HG03520 (cell line): ENCODE data around the gene LRG1.

Experiments used
- ATAC-seq: cut with Tn5 transposase; IDR thresholded peaks from one replicate; pipeline ENCODE4 v1.9.1; 2021; ENCODE audit warnings: mild to moderate bottlenecking, moderate library complexity; ENCODE audit not compliant: unreplicated experiment

LRG1 gene

GRCh38 chr19:4539693-4540581 is at the start of gene LRG1:
TSS of gene LRG1 (minus strand) at chr19:4540036. CDS start at chr19:4540013, 23 bp downstream.
- no peak for ATAC-seq

DNA sequence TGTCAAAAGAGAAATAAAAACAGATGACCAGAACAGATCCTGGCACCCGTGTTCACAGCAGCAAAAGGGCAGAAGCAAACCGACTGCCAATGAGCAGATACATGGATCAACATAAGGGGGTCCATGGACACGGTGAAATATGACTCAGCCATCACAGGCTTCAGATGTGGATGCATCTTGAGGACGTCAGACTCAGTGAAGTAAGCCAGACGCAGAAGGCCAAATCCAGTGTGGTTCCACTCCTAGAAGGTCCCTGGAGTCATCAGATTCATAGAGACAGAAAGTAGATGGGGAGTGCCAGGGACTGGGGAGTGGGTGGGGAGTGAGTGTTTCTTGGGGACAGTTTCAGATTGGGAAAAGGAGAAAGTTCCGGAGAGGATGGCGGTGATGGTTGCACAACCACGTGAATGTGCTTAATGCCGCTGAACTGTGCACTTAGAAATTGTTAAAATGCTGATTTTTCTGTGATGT is 48.5 kb upstream of the LRG1 start:
- no peak for ATAC-seq

GRCh38 chr19:4587527-4587926 is 47.7 kb upstream of the LRG1 start:
- no peak for ATAC-seq

DNA sequence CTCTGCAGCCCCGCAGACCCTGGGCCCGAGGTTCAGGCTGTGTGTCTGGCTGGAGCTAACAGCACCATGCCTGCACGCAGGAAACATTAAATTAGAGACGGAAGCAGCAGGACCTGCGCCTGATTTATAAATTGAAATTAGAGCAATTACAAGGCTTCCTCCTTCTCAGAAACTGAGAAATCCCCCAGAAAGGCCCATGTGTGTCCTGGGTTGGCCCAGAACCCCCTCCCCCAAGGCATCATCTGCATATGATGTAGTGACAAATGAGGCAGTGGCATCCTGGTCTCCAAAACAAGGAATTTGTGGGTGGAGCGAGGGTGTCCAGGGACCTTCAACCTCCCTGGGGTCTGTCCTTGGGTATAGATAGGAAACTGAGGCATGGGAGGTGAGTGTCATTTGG is 46.9 kb upstream of the LRG1 start:
- ATAC-seq: no peak

DNA sequence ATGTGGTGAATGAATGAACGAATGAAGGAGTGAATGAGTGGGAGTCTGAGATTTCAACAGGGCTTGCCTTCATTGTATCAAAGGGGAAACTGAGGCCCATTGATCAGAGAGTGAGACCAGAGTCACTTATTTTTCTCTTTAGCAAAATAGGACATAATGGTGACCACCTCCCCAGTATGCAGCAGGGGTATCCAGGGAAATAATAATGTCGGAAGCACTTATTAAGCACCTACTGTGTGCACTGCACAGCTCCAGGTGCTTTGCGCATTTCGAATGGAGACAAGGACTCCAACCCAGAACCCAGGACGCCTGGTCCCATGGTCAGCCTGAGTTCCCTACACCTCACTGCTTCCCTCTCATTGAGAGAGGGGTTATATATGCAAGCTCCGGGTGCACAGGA is 46.4 kb upstream of the LRG1 start:
- ATAC-seq: no peak

GRCh38 chr19:4585556-4585955 is 45.7 kb upstream of the LRG1 start:
- ATAC-seq: no peak

DNA sequence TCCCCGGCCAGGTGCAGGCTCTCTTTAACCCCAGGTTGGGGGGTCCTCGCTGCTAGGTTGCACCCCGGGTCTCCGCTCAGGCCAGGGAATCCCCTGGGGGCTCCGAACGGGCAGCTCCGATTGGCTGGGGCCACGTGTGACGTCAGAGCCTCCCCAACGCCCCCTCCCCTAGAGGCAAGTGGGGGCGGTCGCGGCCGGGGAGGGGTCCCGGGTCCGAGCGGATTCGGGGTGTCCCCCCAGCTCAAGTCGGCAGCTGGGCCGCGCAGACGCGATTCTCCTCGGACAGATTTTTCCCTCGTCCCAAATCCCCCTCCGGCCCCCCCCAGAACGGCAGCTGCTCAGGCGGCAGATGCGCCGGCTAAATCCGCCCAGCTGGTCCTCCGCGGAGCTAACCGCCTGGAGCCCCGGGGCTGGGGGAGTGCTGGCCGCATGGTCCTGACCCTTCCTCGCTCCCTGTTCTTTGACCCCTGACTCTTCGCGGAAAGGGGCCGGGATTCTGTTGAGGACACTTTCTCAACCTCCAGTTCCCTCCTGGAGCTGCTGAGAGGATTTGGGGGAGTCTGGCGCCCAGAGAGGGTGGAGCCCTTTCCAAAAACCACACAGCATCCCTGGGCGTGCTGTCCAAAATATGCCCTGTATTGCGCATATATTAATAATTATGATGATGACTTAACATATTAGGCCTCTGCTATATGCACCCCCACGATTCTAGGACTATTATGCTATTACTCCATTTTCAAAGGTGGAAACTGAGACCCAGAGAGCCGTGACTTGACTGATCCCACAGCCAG is 45.0 kb upstream of the LRG1 start:
- no peak for ATAC-seq

GRCh38 chr19:4583961-4584669 is 44.3 kb upstream of the LRG1 start:
- no peak for ATAC-seq

GRCh38 chr19:4582980-4583842 is 43.4 kb upstream of the LRG1 start:
- no peak for ATAC-seq

DNA sequence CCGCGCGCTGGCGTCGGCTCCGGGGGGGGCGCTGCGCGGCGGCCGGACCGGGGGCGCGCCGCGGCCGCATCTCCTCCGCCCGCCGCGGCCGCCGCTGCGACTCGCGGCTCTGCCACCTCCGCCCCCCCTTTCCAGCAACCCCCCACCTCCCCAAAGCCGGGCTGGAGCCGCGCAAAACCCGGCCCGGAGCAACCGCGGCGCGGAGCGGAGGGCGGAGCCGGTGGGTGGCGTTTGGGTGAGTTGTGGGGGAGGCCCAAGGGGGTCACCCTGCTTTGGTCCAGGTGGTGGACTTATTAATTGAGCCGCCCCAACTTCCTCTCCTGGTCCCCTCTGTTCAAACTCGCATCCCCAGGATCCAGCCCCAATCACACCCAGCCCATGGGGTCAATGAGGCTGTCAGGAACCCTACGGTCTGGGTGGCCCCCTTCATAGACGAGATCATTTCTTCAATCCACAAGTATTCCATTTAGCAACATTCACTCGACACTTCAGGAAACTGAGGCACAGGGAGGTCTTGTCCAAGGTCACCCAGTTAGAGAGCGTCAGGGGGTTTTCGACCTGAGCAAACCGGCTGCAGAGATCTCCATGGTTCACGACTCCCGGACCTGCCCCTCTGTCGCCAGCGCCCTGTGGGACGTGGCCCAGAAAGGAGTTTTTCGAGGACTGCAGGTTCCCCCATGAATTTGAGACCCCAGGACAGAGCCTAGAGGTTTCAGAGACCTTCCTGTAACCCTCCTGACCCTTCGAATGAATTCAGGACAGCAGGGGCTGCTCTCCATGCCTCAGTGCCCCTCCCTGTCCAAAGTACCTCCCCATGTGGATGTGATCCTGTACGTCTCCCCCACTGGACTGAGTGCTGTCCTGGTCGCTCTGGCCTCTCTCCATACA is 42.1 kb upstream of the LRG1 start:
- ATAC-seq: no peak

DNA sequence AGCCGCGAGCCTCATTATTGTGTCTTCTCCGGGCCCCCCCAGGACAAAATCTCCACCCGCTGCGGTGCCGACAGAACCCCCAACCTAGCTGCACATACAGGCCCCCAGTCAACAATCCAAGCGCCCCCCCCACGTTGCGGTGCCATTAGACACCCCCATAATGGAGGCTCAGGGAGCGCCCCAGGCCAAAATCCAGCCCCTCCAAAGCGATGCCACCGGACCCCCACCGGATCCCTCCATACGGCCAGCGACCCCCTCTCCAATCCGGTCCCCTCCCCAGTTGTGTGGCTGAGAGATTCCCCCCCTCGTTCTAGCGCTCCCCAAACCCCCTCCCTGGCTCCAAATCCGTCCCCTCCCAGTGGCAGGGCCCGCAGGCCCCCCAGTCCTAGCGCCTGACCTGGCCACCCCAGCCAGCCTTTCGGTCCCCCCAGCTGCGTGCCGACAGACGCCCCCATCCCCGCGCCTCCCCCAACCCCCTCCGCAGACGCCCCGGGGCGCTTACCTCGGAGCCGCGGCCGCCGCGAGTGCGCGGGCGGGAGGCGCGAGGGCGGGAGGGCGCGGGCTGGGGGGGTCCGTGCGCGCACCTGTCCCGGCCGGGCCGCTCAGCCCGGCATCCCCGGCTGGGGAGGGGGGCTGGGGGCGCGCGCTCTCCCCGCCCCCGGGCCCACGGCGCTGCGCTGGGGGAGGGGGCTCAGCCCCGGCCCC is 41.3 kb upstream of the LRG1 start:
- ATAC-seq: no peak

DNA sequence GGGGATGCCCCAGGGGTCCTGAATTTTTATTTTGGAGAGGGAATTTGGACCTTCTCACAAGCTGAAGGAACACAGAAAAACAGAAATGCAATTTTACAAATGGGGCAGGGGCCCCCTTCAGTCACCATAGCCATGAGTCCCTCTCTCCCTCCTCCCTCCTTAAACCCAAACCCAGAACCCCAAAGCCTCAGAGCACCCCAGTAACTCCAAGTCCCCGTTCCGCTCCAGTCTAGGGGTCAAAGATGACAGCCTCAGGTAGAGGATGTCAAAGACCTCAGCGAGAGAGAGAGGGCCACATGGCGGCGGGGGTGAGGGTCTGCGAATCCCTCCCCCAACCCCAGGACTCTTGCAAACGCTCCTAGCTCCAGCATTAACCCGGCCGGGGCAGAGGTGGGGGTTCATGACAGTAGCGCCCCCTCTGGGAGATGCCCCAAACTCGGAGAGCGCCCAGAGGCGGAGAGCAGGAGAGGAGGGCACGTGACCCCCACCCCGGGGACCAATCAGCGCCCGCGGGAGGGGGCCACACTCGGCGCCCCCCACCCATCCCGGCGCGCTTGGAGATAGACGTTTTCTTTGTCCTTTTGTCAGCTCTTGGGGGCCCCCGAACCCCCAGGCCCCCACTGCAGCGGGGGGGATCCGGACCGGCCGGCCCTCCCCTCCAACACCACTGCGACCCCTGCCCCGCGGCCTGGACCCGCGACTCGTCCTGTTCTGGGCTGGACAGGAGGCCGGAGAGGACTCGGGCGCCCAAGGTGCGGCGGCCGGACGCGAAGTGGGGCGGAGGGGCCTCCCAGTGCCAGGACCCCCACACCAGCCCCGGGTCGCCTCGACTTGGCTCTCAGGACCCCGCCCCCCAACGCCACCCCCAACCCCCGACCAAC is 40.4 kb upstream of the LRG1 start:
- no peak for ATAC-seq

GRCh38 chr19:4579389-4579788 is 39.6 kb upstream of the LRG1 start:
- ATAC-seq: no peak

GRCh38 chr19:4578552-4579248 is 38.9 kb upstream of the LRG1 start:
- no peak for ATAC-seq

DNA sequence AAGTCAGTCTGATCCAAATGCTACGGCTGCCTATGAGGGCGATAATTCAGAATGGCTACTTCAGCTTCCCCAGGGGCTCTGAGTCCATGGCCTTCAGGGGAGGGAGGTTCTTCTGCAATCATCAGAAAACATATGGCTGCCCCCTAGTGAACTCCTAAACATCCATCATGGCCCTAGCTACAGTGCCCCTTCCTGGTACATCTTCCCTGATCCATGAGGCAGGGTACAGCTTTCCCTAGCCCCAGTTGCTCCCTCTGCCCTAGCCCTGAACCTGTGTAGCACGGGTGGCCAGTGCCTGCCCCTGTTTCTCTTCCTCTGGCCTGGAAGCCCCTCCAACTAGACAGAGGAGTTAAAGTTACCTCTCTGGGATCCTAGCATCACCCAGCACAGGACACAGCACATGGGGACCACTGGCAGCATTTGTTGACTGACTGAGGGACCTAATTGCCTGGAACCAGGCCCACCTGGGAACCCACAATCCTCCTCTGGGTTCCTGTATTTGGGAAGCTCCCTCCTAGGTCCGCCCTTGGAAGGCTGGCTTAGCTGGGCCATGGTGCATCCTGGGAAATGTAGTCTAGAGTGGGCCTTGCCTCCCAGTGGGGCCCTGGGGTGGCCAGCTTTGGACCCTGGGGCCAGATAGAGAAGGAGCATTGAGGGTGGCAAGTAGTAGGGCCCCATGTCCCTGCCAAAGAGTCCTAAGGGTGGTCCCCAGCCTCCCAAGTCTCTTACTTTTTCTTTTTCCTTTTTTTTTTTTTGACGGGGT is 37.4 kb upstream of the LRG1 start:
- ATAC-seq: no peak
